DOHH2 (cell line): Measurements from ENCODE around the gene SLC4A3.

Experiments
- EZH2phosphoT487 ChIP-seq: fragments of 200-600 bp; sonication (generic); IDR thresholded peaks from 2 replicates; pipeline ENCODE4 v1.6.1; 2017; ENCODE audit warnings: borderline replicate concordance, mild to moderate bottlenecking, antibody characterized with exemption, low read length, moderate library complexity, mixed read lengths
- TF ChIP-seq, protein P1 (sequence below): fragments of 200-600 bp; sonication (generic); IDR thresholded peaks from one replicate; pipeline ENCODE4 v1.5.1; 2014; ENCODE audit warnings: antibody characterized with exemption, mild to moderate bottlenecking, low read depth, low read length; ENCODE audit not compliant: poor library complexity, severe bottlenecking

DNA sequence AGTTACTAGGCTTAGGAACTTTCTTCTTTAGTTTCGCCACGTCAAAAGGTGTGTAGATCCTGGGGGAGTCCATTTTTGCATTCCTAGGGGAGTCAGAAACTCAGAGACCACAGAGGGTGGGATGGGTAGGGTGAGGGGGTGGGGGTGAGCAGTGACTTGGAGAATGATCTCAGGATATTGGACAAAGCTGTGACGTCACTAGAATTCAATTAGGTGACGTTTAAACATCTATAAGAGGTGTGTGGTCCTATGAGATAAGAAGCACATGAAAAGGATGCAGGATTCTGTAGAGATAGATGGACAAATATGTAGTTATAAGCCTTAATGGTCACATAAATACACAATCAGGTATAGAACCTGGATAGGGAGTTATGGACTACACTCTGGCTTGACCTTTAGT is 21.5 kb downstream of the SLC4A3 start:
- TF ChIP-seq, protein P1, sequence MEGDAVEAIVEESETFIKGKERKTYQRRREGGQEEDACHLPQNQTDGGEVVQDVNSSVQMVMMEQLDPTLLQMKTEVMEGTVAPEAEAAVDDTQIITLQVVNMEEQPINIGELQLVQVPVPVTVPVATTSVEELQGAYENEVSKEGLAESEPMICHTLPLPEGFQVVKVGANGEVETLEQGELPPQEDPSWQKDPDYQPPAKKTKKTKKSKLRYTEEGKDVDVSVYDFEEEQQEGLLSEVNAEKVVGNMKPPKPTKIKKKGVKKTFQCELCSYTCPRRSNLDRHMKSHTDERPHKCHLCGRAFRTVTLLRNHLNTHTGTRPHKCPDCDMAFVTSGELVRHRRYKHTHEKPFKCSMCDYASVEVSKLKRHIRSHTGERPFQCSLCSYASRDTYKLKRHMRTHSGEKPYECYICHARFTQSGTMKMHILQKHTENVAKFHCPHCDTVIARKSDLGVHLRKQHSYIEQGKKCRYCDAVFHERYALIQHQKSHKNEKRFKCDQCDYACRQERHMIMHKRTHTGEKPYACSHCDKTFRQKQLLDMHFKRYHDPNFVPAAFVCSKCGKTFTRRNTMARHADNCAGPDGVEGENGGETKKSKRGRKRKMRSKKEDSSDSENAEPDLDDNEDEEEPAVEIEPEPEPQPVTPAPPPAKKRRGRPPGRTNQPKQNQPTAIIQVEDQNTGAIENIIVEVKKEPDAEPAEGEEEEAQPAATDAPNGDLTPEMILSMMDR, result no peak
- TF ChIP-seq EZH2phosphoT487, result no peak
